ENCODE measurements around the gene UBAP1L. TPM values are rescaled to one million over a fixed set of nuclear protein-coding genes. Genes with fewer than 3 reads are reported as not detected.
A peak's percentile ranks its signal among the peaks of the same experiment; 100 is the strongest.

The UBAP1L gene
- total and polyA plus RNA-seq, 3 donors from 2014 or later, result 3.7 to 12.1 (median 11.3) TPM

GRCh38 chr15:65062726-65063125 lies 52.3 kb downstream of the UBAP1L start:
- H3K4me3 ChIP-seq, result no peak overlapping the region
- H3K4me1 ChIP-seq, result peaks cover 74% of the 10 kb centered on the region
- TF ChIP-seq POLR2A (IDR thresholded peaks at IDR 0.05) (no peak), CTCF (IDR thresholded peaks at IDR 0.05) (no peak)
- no peaks in the 10 kb centered on the region for H3K9me3 ChIP-seq
- H3K27ac ChIP-seq, result peak overlapping the region in 1 of 2 donors; percentile 11
- WGBS, 2 donors, result 54 to 73% methylated on average over 2 to 5 of the region's 5 CpGs
- no peak for DNase-seq
- H3K27me3 ChIP-seq, result no peaks in the 10 kb centered on the region
- intact Hi-C loops (cut with DNase I; ENCODE audit: low total_unique reads), result no loop called here
- no peaks in the 10 kb centered on the region for H3K36me3 ChIP-seq (ENCODE audit: low read depth, missing control alignments)

- WGBS, 2 donors, result 86 to 87% methylated on average over 5 of the region's 5 CpGs
- TF ChIP-seq POLR2A (IDR thresholded peaks at IDR 0.05), result no peak
- TF ChIP-seq CTCF (IDR thresholded peaks at IDR 0.05), result no peak
- no peaks in the 10 kb centered on the region for H3K27me3 ChIP-seq
- H3K9me3 ChIP-seq, result no peaks in the 10 kb centered on the region
- peak overlapping the region in 1 of 2 donors; percentile 66 for H3K27ac ChIP-seq
- no peak overlapping the region for H3K4me3 ChIP-seq
- peaks cover 74% of the 10 kb centered on the region for H3K4me1 ChIP-seq
- intact Hi-C loops (cut with DNase I; ENCODE audit: low total_unique reads), result no loop called here
- DNase-seq, result no peak
- H3K36me3 ChIP-seq (ENCODE audit: low read depth, missing control alignments), result no peaks in the 10 kb centered on the region
Observed at GRCh38 chr15:65062061-65062460, 52.9 kb downstream of the UBAP1L start.

- H3K27me3 ChIP-seq, result no peaks in the 10 kb centered on the region
- H3K9me3 ChIP-seq, result no peaks in the 10 kb centered on the region
- H3K4me1 ChIP-seq, result peaks cover 63% of the 10 kb centered on the region
- DNase-seq, result peak; percentile 81
- WGBS, 2 donors, result 60 to 93% methylated on average over 5 to 6 of the region's 6 CpGs
- H3K36me3 ChIP-seq (ENCODE audit: low read depth, missing control alignments), result no peaks in the 10 kb centered on the region
- intact Hi-C loops (cut with DNase I; ENCODE audit: low total_unique reads), result no loop called here
- H3K27ac ChIP-seq, result peak overlapping the region in 1 of 2 donors; percentile 66
- TF ChIP-seq CTCF (IDR thresholded peaks at IDR 0.05), result no peak
- TF ChIP-seq POLR2A (IDR thresholded peaks at IDR 0.05), result no peak
- no peak overlapping the region for H3K4me3 ChIP-seq
Observed at GRCh38 chr15:65060641-65061397, 54.2 kb downstream of the UBAP1L start.

DNA sequence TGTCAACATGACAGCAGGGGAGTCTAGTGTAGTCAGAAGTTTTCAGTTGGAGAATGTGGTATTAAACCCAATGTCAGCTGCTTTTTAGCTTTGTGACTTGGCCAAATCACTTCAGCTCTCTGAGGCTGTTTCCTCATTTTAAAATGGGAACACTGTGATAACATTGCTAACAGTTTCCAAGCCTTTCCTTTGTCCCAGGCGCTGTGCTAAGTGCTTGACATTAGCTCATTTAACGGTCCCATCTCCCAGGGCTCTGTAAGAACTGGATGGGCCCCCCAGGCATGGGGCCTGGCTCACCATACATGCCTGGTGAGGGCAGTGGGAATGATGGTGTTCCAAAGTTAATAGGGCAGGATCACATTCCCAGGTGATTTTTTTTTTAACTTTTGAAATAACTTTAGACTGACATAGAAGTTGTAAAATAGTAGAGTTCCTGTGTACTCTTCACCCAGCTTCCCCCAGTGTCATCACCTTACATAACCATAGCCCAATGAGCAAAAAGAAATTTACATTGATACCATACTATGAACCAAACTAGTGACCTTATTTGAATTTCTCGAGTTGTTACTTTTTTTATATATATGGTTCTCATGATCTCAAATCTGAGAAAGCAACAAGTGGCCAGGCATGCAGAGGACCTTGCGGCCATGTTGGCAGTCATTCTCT lies 54.9 kb downstream of the UBAP1L start:
- Histone ChIP-seq H3K9me3 (no peaks in the 10 kb centered on the region), H3K4me1 (peaks cover 62% of the 10 kb centered on the region), H3K36me3 (ENCODE audit: low read depth, missing control alignments) (no peaks in the 10 kb centered on the region), H3K4me3 (no peak overlapping the region), H3K27me3 (no peaks in the 10 kb centered on the region), H3K27ac (peak overlapping the region in 1 of 2 donors; percentile 69)
- TF ChIP-seq POLR2A (IDR thresholded peaks at IDR 0.05) (no peak), CTCF (IDR thresholded peaks at IDR 0.05) (no peak)
- WGBS, 2 donors, result 63 to 65% methylated on average over 4 of the region's 4 CpGs
- intact Hi-C loops (cut with DNase I; ENCODE audit: low total_unique reads), result no loop called here
- DNase-seq, result no peak

Measured in testis (tissue), 3 donors.